ENCODE data around the gene SEPTIN1.

Gene SEPTIN1

DNA sequence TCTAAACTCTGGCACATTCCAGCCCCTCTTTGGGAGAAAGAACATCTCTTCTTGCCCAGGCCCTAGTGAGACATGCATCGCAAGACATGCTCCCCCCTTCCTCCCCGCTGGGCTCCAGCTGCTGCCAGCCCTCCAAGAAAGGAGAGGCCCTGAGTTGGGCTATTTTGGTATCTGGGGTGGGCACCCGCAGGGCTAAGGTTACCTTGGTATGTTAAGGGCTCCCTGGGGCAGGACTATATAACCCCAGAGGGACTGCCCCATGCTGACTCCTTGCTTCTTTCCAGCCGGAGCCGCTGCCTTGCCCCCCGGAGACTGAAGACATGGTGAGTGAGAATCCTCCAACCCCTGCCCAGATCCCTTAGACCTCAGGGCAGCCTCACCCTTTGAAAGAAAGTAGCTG lies 7.8 kb downstream of the SEPTIN1 start, which contains the start of gene MYL11:
Gene MYL11, plus strand, starts transcription at position 265 of the 400 bp plus-strand sequence. Its CDS starts 56 bp downstream, at position 321.
- DNase-seq = no peak

GRCh38 chr16:30372725-30373124 lies 9.6 kb downstream of the SEPTIN1 start:
- no peak for DNase-seq

DNA sequence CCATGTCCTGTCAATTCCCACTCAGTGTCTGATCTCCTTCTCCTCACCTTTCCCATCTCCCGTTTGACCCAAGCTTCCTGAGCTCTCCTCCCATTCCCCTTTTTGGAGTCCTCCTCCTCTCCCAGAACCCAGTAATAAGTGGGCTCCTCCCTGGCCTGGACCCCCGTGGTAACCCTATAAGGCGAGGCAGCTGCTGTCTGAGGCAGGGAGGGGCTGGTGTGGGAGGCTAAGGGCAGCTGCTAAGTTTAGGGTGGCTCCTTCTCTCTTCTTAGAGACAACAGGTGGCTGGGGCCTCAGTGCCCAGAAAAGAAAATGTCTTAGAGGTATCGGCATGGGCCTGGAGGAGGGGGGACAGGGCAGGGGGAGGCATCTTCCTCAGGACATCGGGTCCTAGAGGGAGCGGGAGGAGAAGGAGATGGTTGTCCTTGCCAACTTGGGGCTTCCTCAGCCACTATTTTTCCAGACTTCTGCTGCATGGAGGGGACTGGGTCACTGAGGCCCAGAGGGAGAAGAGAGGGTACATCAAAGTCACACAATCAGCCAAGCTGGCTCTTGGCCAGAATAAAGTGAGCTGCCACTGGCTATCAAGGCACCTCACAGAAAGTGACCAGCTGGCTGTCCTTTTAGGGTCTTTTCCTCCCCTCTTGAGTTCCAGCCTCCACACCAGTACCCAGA lies 10.2 kb downstream of the SEPTIN1 start:
- no peak for DNase-seq

GRCh38 chr16:30371248-30371816 lies 11.0 kb downstream of the SEPTIN1 start:
- DNase-seq = no peak

DNA sequence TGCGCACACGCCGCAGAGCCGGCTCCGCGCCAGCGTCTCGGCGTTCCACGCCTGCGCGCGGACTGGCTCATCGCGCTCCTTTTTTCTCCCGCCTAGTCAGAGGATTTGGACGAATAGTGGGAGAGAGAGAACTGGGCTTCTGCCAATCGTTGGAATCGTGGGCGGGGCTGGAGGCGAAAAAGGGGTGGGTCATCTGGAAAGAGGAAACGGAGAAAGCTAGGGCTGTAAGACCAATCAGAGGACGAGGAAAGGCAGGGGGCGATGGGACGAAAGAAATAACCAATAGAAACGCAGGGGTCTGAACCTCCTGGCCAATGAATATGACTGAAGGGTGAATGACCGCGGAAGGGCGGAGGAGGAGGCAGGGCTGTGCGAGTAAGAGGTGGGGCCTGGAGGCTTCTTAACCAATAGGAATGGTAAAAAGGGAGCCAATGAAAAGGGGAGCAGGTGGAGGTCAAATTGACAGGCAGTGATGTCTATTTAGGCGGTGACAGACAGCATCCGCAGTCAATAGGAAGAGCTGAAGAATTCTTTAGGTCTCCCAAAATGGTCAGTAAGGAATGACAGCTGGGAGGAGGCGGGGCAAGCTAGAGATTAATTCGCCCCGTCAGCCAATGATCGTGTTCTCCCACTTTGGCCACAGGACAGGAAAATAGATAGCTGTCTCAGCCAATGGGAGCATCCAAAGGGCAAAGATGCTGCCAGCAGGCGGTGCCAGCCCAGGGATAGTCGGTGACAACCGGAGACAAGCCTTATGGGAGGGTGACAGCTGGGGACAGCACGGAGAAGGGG lies 11.7 kb downstream of the SEPTIN1 start, which contains the start of gene TBC1D10B:
Gene TBC1D10B, minus strand, starts transcription at position 39 of the 792 bp plus-strand sequence. CDS start 311 bp downstream, outside the sequence.
- peak; percentile 100 for DNase-seq

DNA sequence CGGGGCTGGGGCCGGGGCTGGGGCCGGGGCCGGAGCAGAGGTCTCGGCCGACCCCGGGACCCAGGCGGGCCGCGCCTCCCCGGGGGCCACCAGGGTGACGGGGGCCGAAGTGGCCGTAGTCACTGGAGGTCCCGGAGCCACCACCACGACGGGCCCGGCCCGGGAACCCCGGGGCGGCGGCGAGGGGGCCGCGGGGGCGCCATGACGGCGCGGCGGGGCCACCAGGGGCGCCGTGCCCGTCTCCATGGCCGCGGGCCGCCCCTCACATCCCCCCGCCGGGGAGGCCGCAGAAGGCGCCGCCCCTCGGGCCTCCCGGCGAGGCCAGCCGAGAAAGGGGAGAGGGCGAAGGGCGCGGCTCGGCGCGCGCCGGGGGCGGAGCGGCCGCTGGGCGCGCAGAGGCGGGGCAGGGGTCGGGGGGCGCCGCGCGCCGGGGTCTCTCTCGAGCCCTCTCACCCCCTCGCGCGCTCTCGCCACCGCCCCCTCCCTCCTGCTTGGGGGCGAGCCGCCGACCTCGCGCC lies 12.4 kb downstream of the SEPTIN1 start:
- DNase-seq = no peak

DNA sequence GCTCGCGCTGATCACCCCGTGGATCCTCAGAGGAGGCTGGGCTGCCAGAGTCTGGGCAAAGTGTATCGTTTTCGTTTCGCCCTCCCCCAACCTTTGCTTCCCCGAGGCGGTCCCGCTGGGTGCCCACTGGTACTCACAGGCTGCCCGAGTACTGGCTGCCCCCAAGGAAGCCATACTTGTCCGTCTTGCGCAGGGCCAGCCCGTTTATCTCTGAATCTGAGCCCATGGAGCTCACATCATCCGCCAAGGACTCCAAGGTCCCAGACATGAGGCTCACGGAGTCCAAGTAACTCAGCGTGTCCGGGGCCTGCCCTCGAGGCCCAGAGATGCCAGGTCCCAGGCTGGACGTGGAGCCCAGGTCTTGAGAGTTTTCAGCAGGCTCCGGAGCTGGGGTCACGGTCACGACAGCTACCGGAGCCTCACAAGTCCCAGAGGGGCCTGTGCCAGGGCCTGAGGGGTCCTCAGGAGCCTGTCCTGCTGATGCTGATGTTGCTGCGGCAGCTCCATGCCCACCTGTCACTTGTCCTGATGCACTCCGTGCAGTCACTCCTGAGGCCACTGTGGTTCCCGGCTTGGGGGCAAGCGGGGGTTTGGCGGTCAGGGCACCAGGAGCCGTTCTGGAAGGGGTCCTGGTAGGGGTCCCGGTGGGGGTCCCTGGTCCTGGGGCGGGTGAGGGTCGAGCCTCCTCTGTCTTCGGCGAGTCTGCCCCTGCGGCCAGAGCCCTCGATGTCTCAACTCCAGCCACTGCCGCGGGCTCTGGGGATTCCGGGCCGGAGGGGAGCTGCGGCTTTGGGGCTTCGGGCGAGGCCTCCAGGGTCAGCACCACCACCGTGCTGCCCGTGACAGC lies 13.0 kb downstream of the SEPTIN1 start:
- peak; percentile 56 for DNase-seq

- no peak for DNase-seq
Observed at GRCh38 chr16:30368792-30369090, 13.6 kb downstream of the SEPTIN1 start.

DNA sequence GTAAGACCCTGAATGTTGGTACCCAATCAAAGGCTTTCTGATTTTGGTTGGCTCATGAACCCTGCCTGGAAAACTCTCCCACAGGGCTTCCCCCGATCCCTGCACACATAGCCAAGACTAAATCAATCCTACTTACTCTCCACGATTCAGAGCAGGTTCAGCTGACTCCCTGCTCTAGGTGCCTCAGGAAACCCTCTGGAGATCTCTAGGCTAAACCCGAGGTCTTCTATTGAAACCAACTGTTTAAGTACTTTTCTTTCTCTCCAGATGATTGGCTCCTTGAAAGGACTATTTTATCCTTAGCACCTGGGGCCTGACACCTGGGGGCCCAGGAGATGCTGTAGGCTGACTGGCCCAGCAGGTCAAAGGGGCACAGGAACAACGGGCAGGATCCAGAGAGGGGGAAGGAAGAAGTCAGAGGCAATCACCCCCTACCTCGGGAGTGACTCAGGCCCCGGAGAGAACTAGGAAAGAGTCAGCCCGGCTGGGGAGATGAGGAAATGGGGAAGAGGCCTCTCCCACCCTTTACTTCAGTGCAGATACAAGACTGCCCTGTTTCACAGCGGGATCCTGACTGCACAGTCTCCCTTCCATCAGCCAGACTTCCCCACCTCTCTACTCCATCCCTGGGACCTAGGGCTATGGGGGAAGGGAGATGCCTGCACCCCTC lies 14.1 kb downstream of the SEPTIN1 start:
- DNase-seq = peak; percentile 46

DNA sequence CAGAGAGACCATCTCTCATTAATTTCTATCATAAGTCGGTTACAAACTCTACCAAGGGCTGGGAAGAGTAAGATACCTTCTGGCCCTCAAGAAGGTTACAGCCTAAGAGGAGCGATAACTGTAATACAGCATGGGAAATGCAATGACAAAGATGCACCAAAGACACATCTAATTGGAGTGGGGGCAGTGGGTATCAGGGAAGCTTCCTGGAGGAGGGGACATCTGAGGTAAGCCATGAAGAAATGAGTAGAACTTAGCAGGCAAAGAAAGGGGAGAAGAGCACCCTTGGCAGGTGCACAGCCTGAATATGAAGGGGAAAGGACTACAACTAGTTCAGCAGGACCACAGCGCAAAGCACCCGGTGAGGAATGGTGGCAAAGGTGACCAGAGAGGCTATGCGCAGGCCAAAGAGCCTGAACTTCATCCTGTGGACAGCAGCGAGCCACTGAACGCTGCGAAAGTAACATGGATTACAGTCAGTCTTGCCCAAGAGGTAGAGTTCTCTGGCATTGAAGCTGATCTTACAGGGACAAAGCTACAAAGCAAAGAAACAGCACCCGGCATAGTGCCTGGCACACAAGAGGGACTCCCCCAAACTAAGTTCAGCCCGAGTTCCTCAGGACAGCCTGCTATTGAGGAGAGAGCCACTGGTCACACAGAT lies 14.9 kb downstream of the SEPTIN1 start:
- DNase-seq = no peak

GRCh38 chr16:30366511-30366910 lies 15.8 kb downstream of the SEPTIN1 start:
- no peak for DNase-seq

GRCh38 chr16:30365200-30365599 lies 17.2 kb downstream of the SEPTIN1 start:
- DNase-seq = no peak

GRCh38 chr16:30361180-30361579 lies 21.2 kb downstream of the SEPTIN1 start:
- no peak for DNase-seq

DNA sequence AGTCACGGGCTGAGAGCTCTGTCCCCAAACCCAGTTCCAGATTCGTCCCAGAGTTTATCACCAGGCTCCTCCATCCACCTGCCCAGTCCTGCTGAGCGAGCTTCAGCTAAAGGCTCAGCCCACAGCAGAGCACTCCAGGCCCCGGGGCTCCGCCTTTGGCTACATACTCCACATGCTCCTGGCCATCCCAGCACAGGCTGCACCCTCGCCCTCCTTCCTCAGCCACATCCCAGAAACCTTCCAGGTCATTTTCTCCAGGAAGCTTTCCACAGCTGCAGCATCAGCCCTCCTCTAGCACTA lies 22.5 kb downstream of the SEPTIN1 start:
- no peak for DNase-seq

GRCh38 chr16:30358990-30359870 lies 23.1 kb downstream of the SEPTIN1 start:
- DNase-seq = no peak

DNA sequence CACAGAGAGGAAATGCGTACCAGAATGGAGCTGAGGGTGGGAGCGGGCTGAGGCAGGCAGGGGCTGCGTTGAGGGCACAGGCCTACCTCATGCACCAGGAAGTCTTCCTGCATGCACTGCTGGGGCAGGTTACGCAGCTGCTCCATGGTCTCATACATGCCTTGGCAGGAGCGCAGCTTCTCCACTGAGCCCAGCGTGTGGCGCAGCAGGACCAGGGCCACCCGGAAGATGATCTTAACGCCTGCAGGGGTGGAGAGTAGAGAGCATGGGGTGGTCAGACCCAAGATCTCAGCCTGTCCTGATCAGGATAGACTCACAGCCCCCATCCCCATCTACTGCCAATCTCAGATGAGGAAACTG lies 23.8 kb downstream of the SEPTIN1 start:
- DNase-seq = no peak

DNA sequence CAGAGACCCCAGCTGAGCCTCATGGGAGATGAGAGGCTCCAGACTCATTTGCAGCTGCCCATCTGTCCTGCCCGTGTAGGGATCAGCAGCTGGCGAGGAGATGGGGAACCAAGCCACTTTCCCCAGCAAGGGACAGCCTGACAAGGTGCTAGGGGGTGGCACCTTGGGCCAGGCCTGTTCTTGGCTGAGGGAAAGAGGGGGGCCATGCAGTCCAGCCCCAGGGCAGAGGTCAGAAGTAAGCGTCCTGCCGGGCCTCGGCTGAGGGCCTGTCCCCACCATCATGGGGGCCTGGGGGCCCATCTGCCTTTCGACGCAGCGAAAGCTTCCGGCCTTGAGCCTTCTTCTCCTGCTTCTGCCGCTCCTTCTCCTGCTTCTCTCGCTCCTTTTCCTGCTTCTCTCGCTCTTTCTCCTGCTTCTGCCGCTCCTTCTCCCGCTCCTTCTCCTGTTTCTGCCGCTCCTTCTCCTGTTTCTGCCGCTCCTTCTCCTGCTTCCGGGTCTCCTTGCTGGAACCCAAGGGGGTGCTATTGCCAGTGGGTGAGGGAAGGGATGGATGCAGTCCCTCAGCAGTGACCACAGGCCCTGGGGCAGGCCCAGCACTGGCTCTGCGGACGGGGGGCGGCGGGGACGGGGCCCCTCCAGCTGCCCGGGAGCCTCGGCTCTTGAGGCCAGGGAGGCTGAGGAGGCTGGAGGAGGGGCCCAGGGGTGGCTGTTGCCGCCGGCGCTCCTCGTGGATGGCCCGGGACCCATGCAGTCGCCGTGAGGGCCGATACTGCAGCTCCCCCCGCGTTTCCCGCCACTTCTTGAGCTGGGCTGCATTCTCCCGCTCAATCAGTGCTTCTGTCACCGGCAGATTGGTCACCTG lies 24.4 kb downstream of the SEPTIN1 start:
- no peak for DNase-seq

DNA sequence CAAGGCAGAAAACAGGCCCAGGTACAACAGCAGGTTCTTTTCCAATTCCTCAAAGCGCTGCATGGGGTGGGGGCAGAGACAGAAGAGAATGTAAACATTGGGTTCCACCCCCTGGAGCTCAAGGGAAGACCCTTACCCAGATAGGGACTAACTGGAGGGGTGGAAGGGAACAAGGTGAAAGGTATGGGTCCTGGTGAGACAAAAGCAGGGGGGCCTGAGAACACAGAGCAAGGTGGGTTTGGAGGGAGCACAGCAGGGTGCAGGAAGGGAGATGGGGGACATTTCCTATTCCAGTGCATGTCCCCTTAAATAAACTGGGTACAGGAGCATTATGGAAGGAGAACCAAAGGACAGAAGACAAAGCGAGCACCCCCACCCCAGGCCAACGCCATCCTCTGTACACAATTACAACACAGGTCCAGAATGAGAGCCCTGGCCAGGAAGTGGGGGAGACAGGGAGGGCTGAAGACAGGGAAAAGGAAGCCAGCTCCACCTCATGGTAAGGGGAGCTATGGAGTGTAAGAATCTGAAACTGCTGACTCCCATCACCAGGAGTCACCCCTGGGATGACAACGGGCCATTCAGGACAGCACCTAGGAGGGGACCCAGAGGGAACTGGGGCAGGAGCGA lies 25.2 kb downstream of the SEPTIN1 start:
- DNase-seq = no peak

- peak; percentile 55 for DNase-seq
Observed at GRCh38 chr16:30356401-30357084, 25.8 kb downstream of the SEPTIN1 start.

Measured in NCI-H69 (cell line).